ENCODE data around the gene ZNF616.

DNA sequence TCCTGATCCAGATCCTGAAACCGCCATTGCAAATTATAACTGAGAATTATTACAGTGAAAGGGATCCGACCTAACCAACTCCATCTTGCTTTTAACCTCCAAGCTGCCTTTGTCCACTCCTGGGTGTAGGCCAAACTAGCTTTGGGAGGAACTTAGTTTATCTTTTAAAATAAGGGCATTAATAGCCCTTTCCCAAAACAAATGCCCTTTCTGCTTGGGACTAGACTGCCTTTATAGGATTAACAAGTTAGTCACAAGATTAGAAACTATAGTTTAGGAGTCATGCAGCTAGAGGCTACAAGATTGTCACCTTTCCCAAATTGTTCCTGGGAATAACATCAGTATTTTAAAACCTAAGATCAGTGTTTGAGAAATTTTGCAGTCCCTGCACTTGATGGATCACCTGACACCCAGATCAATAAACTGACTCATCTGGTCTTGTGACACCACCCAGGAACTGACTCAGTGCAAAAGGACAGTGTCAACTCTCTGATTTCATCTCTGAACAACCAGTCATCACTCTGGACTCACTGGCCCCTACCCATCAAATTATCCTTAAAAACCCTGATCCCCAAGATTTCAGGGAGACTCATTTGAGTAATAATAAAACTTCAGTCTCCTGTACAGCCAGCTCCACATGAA is 40.1 kb downstream of the ZNF616 start:
- TF ChIP-seq, protein P1, sequence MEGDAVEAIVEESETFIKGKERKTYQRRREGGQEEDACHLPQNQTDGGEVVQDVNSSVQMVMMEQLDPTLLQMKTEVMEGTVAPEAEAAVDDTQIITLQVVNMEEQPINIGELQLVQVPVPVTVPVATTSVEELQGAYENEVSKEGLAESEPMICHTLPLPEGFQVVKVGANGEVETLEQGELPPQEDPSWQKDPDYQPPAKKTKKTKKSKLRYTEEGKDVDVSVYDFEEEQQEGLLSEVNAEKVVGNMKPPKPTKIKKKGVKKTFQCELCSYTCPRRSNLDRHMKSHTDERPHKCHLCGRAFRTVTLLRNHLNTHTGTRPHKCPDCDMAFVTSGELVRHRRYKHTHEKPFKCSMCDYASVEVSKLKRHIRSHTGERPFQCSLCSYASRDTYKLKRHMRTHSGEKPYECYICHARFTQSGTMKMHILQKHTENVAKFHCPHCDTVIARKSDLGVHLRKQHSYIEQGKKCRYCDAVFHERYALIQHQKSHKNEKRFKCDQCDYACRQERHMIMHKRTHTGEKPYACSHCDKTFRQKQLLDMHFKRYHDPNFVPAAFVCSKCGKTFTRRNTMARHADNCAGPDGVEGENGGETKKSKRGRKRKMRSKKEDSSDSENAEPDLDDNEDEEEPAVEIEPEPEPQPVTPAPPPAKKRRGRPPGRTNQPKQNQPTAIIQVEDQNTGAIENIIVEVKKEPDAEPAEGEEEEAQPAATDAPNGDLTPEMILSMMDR (IDR thresholded peaks at IDR 0.05): no peak
- TF ChIP-seq TEAD4 (IDR thresholded peaks at IDR 0.05; ENCODE audit: borderline replicate concordance, insufficient read depth) (no peak), TAF1 (IDR thresholded peaks at IDR 0.05; ENCODE audit: borderline replicate concordance, low read depth, low read length) (no peak), FOXJ3 (CRISPR knock-in tag; IDR thresholded peaks at IDR 0.05) (no peak)

Data from SK-N-SH (cell line).